Astrocyte of the hippocampus (primary cell): Measurements from ENCODE around the gene CUL1.
A peak's percentile ranks its signal among the peaks of the same experiment; 100 is the strongest.

ENCODE experiments used
- DNase-seq: peaks from one replicate; pipeline ENCODE4 v3.0.0; 2011; ENCODE audit warnings: low read depth, low spot score

Gene CUL1

GRCh38 chr7:148804343-148805235, 105.9 kb downstream of the CUL1 start:
- DNase-seq: no peak

GRCh38 chr7:148806187-148806586, 107.5 kb downstream of the CUL1 start:
- no peak for DNase-seq

GRCh38 chr7:148807436-148807835, 108.7 kb downstream of the CUL1 start:
- DNase-seq: no peak

- DNase-seq: no peak
Observed at GRCh38 chr7:148809856-148810255, 111.2 kb downstream of the CUL1 start.

- no peak for DNase-seq
Observed at GRCh38 chr7:148811892-148812291, 113.2 kb downstream of the CUL1 start.

GRCh38 chr7:148813890-148814289, 115.2 kb downstream of the CUL1 start:
- DNase-seq: no peak

- DNase-seq: no peak
Observed at GRCh38 chr7:148814922-148815559, 116.3 kb downstream of the CUL1 start.

GRCh38 chr7:148815612-148816011, 116.9 kb downstream of the CUL1 start:
- no peak for DNase-seq

- DNase-seq: peak; percentile 43
Observed at GRCh38 chr7:148819697-148820360, 121.1 kb downstream of the CUL1 start.

- no peak for DNase-seq
Observed at GRCh38 chr7:148821422-148821821, 122.7 kb downstream of the CUL1 start.

GRCh38 chr7:148824864-148825263, 126.2 kb downstream of the CUL1 start:
- DNase-seq: no peak

- DNase-seq: no peak
Observed at GRCh38 chr7:148825338-148825737, 126.6 kb downstream of the CUL1 start.

- no peak for DNase-seq
Observed at GRCh38 chr7:148828965-148829364, 130.3 kb downstream of the CUL1 start.

- no peak for DNase-seq
Observed at GRCh38 chr7:148830897-148831692, 132.4 kb downstream of the CUL1 start.

- DNase-seq: no peak
Observed at GRCh38 chr7:148831782-148832181, 133.1 kb downstream of the CUL1 start.

- DNase-seq: no peak
Observed at GRCh38 chr7:148834605-148835004, 135.9 kb downstream of the CUL1 start.

- DNase-seq: no peak
Observed at GRCh38 chr7:148835854-148836253, 137.2 kb downstream of the CUL1 start.

GRCh38 chr7:148838905-148839304, 140.2 kb downstream of the CUL1 start:
- no peak for DNase-seq

GRCh38 chr7:148847815-148848734, 149.4 kb downstream of the CUL1 start:
- no peak for DNase-seq

- DNase-seq: peak; percentile 47
Observed at GRCh38 chr7:148849393-148850098, 150.8 kb downstream of the CUL1 start.
